GM21723 (cell line): ENCODE data around the gene SURF2.

ENCODE experiments used
- ATAC-seq: cut with Tn5 transposase; IDR thresholded peaks from one replicate; pipeline ENCODE4 v1.9.1; 2021; ENCODE audit warnings: mild to moderate bottlenecking, moderate library complexity; ENCODE audit not compliant: unreplicated experiment

Gene SURF2

DNA sequence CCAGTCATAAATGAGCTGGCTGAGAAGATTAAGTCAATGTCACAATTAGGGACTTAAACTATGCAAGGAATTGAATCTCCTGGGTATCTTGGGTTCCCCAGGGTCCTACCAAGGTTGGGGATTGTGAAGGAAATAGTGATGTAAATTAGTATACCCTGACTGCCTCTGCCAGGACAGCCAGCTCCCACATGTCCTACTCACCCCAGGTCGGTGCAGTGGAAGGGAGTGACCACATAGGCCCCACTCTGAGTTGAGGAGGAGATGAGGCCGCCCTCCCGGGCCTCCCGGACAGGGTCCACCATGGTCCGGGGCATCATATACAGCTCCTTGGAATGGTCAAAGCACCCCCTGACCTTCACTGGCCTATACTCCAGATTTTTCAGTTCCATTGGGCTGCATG, 2.8 kb upstream of the SURF2 start:
- no peak for ATAC-seq

DNA sequence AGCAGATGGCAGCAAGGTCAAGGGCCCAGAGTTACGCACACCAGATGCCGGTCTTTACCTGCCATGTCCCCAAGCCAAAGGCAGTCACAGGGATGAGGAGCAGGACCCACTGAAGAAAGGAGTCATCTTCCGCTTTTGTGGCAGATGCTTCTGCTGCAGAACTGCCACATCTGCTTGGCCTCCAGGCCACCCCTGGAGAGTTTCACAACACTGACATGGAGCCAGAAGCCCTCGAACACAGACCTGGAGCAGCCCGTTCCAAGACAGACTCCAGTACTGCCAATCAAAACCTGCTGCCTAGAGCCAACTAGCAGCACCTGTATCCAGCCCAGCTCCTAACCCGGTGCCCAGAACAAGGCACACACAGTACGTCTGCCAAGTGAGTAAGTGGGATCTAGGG, 1.6 kb upstream of the SURF2 start:
- ATAC-seq: no peak

DNA sequence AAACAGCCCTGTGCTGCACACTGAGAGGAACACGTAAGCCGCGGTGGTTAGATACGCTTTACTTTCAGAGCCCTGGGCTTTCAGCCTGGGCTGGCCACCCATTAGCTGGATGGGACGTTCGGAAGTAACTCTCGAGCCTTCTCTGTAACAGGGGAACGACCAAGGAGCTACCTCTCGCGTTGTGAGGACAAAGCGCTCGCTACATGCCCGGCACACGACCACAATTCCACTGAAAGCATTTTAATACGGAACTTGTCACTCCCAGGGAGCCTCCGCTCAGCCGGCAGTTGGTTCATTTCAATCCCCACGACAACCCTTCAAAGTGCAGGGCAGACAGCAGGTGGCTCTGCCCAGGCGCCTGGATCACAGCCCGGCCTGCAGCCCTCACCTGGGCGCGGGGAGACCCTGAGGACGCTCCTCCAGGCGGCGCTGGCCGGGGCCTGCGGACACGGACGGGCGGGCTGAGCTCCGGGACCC, 431 bp upstream of the SURF2 start:
- peak; percentile 20 for ATAC-seq

DNA sequence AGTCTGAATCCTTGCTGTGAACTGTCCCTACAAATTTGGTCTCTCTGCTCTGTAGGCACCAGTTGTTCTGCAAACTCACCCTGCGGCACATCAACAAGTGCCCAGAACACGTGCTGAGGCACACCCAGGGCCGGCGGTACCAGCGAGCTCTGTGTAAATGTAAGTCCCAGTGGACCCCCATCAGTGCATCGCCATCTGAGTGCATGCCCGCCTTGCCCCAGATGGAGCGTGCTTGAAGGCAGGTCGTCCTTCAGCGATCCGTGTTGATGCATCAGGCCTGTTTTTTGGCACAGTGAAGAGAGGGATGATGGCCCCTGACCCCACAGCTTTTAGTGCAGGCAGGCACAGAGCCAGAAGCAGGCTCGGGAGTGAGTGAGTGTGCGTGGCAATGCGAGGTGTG, 1.3 kb downstream of the SURF2 start:
- ATAC-seq: no peak

DNA sequence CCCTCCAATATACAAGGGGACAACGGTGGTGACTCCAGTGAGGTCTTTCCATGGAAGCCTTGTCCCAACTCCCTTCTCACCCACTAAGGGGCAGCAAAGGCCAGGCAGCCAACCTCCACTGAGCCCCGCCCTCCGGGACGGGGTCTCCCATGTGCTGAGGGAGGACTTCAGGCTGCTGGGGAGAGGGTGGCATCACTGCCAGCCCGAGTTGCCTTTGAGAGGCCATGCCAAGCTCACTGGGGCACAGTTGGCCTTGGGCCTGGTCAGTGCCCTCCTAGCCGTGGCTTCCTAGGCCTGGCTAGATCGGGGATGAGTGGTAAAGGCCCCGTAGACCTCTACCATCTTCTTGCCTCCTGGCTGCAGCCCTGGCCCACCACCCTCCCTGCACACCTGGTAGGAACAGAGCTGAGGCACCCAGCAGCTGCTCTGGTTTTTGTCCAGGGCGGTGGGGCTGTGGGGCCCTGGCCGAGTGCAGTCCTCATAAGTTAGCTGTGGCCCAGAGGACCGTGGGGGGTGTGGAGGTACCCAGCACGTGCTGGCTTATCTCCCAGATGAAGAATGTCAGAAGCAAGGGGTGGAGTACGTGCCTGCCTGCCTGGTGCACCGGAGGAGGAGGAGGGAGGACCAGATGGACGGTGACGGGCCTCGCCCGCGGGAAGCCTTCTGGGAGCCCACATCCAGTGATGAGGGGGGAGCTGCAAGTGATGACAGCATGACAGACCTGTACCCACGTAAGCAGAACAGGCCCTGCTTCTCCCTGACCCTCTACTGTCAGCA, 3.2 kb downstream of the SURF2 start:
- ATAC-seq: no peak

DNA sequence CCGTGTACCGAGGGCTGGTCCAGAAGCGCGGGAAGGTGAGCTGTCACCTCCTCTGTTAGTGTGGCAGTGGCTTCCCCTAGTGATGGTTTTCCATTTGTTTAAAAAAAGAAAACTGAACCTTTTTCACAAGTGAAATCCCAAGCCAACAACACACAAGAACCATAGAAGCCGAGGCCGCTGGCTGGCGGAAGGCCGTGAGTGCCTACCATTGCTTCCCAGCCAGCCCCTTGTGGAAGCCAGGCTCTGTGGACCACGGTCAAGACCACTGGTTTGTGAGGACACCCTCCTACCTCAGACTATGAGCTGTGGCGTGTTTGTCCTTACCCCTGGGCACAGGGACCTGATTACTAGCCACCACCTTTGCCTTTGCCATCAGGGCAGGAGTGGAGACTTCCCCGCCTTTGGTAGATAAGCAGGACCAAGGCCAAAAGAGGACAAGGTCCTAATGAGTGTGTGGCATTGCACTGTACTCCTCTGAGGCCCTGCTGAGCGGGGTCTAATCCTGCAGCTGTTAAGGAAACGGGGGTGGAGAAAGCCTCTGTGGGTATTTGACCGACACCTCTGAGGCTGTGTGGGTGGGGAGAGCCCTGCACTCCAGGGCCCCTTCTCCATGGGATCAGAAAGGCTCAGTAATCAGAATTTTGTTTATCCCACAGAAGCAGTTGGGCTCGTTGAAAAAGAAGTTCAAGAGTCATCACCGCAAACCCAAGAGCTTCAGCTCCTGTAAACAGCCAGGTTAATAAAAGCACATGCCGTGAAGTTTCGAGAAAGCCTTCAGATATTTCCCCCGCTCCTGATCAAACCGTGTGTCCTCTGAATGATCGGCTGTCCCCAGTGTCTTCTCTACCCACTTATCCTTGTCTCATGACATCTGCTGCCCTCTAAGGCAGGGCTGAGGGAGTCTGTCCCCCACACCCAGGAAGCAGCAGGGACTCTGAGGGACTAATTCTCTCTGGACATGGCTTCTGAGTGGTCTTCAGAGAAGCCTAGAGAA, 4.3 kb downstream of the SURF2 start:
- no peak for ATAC-seq

DNA sequence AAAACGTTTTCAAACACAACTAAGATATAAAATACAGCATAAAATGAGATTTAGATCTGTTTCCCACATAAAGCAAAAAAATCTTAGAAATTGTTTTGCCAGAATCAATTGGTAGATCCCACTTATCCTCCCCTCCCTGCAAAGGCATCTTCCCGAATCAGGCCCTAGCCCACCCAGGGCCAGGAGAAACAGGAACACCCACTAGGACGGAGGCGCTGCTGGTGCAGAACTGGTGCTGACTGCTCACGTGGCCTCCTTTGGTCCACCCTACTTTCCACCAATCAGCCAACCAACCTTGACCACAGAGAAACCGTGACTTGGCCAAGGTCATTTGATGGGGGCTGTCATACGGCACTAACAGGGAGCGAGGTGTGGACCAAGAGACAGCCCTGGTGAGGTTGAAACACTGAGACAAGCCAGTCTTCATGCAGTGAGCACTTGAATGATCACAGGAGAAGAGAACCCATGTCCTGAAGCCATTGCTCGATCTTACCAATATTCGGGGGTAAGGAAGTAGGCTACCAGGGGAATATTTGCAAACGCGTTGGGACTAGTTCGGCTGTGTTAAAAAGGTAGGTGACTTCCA, 5.2 kb downstream of the SURF2 start:
- no peak for ATAC-seq

DNA sequence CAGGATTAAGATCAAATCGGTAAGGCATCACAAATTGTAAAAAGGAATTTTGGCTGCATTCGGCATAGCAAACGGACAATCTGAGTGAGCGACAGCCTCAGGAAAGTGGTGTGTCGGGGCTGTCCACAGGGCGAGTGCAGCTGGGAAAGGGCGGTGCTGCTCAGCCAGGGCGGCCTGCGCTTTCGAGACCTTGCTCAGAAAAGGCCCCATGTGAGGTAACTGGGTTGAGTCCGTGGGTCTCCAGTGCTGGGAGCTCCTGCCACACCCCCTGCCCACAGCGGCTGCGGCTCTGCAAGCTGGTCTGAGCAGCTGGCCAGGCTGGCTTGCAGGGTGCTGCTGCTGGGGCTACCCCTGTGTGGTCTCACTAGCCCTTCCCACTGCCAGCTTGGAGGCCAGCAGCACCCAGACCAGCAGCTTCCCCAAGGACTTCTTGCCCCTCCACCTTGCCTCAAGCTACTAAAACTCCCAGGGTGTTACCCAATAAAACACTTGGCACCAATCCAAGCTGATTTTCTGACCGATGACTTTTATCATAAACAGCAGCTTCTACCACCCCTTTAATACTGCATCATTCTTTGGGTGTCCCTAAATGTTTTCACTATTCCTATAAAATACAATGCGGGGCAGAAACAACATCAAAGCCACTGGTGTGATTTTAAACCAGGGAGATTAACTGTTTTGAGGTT, 6.2 kb downstream of the SURF2 start:
- no peak for ATAC-seq

DNA sequence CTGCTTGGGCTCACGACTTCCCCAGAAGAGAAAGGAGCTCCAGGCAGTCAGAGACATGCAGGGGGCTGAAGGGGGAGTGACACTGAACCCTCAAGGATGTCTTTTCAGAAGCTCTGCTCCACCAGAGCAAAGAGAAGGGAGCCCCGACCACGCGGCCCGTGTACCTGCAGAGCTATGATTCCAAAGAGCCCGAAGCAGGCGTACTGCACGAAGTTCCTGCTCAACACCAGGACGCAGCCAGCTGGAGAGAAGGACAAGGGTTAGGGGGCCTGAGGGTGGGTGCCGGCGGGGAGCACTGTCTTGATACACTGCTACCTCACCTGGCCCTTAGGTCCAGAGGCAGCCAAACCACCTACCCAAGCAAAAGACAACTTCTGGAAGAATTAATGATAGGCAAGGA, 10.1 kb downstream of the SURF2 start:
- ATAC-seq: no peak

DNA sequence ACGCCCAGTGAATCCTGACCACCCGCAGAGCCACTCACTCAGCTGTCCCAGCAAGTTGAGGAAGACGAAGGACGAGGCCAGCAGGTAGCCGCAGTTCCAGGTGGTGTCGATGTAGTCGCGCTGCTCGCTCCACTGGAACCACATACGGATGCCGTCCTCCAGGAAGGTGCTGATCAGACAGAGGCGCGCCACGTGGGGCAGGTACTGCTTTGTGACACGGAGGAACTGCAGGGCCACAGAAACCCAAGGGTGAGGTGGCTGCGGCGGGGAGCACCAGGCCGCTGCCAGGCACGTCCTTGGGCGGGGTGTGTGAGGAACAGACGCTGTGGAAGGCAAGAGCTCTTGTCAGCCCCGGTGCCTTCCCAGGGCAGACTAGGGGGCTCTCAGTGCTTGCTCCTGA, 10.9 kb downstream of the SURF2 start:
- ATAC-seq: no peak

DNA sequence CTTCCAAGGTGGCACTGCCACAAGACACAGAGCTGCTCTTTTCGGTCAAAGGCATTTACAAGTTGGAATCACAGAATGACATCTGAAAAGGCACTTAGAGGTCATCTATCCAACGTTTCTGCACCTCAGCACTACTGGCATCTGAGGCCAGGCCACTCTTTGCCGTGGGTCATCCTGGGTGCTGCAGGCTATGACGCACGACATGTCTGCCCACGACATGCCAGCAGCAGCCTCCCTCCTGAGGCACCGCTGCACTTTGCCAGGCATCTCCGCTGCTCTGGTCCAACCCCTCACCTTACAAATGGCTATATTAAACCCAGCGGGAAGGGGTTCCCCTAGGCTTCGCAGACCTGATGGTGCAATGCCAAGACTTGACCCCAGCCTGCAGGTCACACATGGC, 11.4 kb downstream of the SURF2 start:
- no peak for ATAC-seq

DNA sequence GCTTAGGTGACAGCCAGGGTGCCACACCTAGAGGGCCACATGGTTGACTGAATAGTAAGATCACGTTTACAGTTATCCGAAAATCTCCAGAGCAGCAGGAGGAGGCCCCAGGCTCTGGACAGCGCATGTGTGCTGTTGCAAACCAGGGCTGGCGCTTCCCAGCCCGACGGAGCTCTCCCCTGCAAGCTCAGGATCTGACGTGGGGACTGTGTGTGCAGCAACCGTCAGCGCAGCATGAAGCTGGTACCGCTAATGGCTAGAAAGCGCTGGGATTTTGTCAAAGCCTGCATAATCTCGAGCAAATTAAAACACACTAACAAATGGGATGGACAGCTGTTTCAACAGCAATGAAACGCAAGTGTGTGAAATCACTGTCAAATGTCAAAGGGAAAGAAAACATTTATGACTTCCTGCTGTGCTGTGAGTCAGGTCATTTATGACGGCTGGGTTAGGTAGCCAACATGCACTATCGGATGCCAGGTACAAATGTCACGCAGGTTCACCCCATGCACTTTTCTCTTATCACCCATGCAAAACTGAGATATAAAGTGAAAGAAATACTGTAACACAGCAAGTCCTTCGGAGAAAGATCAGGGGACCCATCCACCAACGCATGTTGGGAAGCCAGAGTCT, 12.0 kb downstream of the SURF2 start:
- ATAC-seq: no peak

DNA sequence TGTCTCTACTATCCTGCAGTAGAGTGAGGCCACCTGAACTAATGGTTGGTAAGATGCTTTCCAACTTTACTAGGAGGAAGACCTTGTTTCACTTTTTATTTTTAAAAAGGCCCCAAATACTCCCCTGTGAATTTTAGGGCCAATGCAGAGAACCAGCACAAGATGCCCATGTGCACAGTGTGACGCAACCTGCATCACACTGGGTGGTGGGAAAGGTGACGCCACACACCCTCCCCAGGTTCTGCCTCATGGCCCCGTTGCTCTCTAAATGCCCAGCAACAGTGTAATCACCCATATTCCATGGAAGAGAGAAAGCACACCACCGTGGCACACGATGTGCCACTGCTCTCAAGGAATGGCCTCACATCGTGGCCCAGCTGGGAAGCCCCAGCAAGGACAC, 13.1 kb downstream of the SURF2 start:
- no peak for ATAC-seq

DNA sequence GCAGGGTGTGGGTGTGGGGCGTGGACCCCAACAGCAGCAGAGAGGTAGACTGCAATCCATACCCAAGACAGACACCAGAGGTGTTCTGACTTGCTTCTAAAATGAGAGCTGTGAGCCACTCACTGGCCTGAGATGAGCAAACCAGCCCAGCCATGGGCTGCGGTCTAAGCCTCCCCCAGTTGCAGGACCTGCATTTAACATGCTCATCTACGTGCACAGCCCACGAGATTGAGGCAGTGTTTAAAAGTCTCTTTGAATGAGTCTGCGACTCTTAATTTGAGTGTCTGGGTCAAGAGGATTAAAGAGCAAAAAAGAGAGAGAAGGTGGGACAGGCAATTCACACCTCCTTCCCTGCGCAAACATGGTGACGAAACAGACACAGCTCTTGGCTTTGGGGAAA, 13.6 kb downstream of the SURF2 start:
- no peak for ATAC-seq

DNA sequence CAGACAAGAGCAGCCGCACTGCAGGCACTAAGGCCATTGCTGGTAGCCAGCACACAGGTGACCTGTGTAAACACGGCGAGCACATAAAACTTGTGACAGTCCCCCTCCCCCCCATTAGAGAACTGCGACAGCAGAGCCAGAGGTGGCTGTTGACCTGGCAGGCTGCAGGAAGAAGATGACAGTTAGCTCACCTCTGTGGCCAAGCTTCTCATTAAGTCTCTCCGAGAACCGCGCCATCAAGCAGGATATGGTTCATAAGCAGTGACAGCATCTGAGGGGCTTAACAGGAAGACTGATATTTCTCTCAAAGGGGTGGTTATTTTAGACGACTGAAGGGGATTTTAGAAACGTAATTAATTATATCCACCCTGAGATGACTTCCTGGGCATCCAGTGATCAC, 14.3 kb downstream of the SURF2 start:
- no peak for ATAC-seq

DNA sequence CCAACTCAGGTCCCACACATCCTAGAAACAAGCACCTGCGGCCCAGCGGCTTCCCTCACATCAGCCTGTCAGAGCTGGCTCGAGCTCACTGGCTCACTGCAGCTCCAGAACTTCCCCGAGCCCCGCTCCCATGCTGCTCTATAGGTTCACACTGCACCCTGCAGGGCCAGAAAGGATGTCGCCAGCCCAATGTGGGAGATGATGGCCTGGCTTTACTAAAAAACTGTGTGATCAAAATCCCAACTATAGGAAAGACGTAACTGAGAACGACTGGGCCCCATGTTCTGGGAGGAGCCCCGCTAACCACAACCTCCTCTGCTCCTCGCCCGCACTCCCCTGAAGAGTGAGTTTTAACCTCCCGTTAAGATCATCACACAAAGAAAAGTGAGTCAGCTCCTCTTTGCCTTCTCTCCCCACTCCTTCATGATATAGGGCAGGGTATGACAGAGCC, 14.9 kb downstream of the SURF2 start:
- ATAC-seq: no peak

DNA sequence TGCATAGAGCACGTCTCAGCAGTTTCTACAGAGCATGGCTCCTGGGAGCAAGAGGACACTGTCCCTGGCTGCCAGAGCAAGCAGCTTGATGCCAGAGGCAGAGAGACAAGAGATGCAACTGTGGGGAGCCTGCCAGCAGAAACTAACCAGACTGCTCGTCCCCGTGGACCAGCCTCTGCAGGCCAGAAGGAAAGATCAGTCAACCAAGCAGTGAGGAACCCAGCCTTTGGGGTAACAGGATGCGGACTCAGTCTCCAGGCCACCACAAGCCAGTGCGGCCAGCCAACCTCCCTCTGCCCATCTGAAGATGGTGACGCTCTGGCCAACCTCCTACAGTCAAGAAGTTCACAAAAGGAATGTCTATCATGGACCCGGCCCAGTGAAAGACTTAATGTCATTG, 15.8 kb downstream of the SURF2 start:
- no peak for ATAC-seq

DNA sequence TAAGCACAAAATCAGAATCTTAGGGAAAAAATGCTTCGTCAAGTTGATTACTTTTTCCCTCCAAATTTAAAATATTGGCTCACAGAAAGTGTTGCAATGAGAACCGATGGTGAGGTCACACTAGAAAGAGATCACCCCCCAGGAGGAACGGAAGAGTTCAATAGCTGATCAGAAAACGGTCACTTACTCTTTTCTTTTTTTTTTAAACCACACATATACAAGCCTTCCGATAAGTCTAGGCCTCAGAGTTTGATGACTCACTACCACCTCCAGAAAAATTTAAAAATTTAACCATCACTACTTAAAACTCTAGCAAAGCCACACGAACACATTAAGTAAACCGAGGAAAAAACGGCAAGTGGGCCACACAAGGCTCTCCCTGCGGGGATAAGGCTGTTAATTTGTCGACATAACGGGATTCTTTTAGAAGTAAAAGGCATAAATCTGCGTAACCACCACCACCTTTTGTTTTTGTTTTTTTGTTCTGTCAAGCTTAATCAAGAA, 18.3 kb downstream of the SURF2 start:
- ATAC-seq: no peak

DNA sequence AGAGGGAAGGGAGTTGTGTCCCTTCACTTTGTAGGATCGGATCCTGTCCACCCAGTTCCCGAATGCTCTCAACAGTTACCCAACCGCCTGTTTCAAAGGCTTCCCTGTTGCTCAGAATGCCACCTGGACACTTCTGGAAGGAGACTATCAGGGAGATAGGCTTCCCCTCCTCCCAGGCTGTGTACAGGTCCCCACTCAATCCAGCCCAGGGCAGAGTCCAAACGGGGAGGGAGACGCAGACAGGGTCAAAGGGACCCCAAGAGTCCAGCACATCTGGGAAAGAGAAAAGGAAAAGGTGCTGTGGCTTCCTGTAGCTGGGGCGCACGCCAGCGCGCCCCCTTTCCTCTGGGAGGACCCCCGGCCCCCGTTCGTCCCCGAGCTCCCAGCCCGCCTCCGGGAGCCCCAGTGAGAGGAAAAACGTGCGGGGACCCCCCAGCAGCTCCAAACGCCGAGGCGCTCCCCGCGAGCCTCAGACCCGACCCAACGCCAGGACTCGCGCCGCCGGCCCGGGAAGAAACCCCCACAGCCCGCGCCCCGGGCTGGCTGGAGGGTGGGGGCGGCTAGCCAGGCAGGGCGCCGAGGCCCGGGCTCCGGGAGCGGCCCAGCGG, 18.9 kb downstream of the SURF2 start:
- peak; percentile 23 for ATAC-seq
